ENCODE results near the gene ADAMTSL1. TPM values are rescaled to one million over a fixed set of nuclear protein-coding genes. Genes with fewer than 3 reads are reported as not detected.

The ADAMTSL1 gene
- total and polyA plus RNA-seq, 4 donors, result 0.31 to 3.4 (median 1.9) TPM

- no peak overlapping the region for H3K4me3 ChIP-seq (ENCODE audit: low read depth in 1 of 3, low read length in 3 of 3)
- no peaks in the 10 kb centered on the region for H3K36me3 ChIP-seq (ENCODE audit: control insufficient read depth in 4 of 4, insufficient read depth in 3 of 4, low read depth in 1 of 4, low read length in 3 of 4)
- 21% methylated on average over 6 of the region's 6 CpGs for WGBS
- no peaks in the 10 kb centered on the region for H3K27me3 ChIP-seq (ENCODE audit: control insufficient read depth in 4 of 4, insufficient read depth in 4 of 4, low read length in 3 of 4)
- TF ChIP-seq TAF1 (conservative IDR thresholded peaks at IDR 0.05), result no peak
- TF ChIP-seq RXRA (IDR thresholded peaks at IDR 0.05), result peak; percentile 99
- TF ChIP-seq FOXA2 (IDR thresholded peaks at IDR 0.05), result peak; percentile 70
- TF ChIP-seq EGR1 (IDR thresholded peaks at IDR 0.05; ENCODE audit: low read depth in 2 of 2), result peak in 1 of 2 donors; percentile 72
- peak; percentile 62 to 72 for TF ChIP-seq RAD21 (IDR thresholded peaks at IDR 0.05)
- peak; percentile 86 to 93 for TF ChIP-seq HNF4A (conservative IDR thresholded peaks at IDR 0.05)
- peak; percentile 53 for TF ChIP-seq HNF4G (IDR thresholded peaks at IDR 0.05)
- TF ChIP-seq REST (IDR thresholded peaks at IDR 0.05), result peak; percentile 53
- peak in 1 of 2 donors; percentile 37 for TF ChIP-seq GABPA (IDR thresholded peaks at IDR 0.05 in 1 of 2, conservative IDR thresholded peaks at IDR 0.05 in 1 of 2)
- peak; percentile 92 for TF ChIP-seq NR2F2 (IDR thresholded peaks at IDR 0.05)
- TF ChIP-seq CTCF (IDR thresholded peaks at IDR 0.05; ENCODE audit: low read depth, low read length, missing input control), result no peak
- peak; percentile 60 for TF ChIP-seq YY1 (IDR thresholded peaks at IDR 0.05)
- peak; percentile 78 for TF ChIP-seq FOXA1 (IDR thresholded peaks at IDR 0.05)
- TF ChIP-seq JUND (IDR thresholded peaks at IDR 0.05), result peak; percentile 71 to 76
- TF ChIP-seq ZBTB33 (IDR thresholded peaks at IDR 0.05), result peak; percentile 87
- TF ChIP-seq ATF3 (IDR thresholded peaks at IDR 0.05), result peak; percentile 95
- TF ChIP-seq MAX (IDR thresholded peaks at IDR 0.05), result peak; percentile 92
- peak; percentile 96 for TF ChIP-seq SP1 (IDR thresholded peaks at IDR 0.05)
- peaks cover 0 to 20% (median 14%) of the 10 kb centered on the region in 4 donors for H3K4me1 ChIP-seq (ENCODE audit: control insufficient read depth in 4 of 4, insufficient read depth in 4 of 4, low read length in 3 of 4)
- DNase-seq (ENCODE audit: low spot score), result no peak
- no peaks in the 10 kb centered on the region for H3K9me3 ChIP-seq (ENCODE audit: control insufficient read depth in 4 of 4, low read length in 3 of 4)
- peak overlapping the region; percentile 66 to 70 for H3K27ac ChIP-seq (ENCODE audit: low read depth in 1 of 2, low read length in 2 of 2)
- peak overlapping the region in 1 of 2 donors; percentile 42 for H3K9ac ChIP-seq (ENCODE audit: low read depth in 1 of 2, low read length in 2 of 2)
Observed at GRCh38 chr9:18605766-18606180, 131.8 kb downstream of the ADAMTSL1 start.
